CD4-positive, alpha-beta T cell treated with Interleukin-15 for 1 hour (primary cell): Measurements from ENCODE around the gene P2RX4.
"Not testable (repeated sequence)": the region's sequence is repeated elsewhere in the genome, so short reads cannot be mapped to it uniquely, and the experiment has no call there.

Experiments used
- DNase-seq: peaks from one replicate; pipeline ENCODE4 v3.0.0-alpha.2; 2020

The P2RX4 gene

GRCh38 chr12:121245951-121246350 lies 36.0 kb downstream of the P2RX4 start:
- no peak for DNase-seq

- DNase-seq: no peak
Observed at GRCh38 chr12:121246893-121247557, 37.1 kb downstream of the P2RX4 start.

- DNase-seq: peak; percentile 37
Observed at GRCh38 chr12:121248622-121249021, 38.7 kb downstream of the P2RX4 start.

GRCh38 chr12:121250359-121250758 lies 40.4 kb downstream of the P2RX4 start:
- DNase-seq: peak; percentile 7

- no peak for DNase-seq
Observed at GRCh38 chr12:121251838-121252237, 41.9 kb downstream of the P2RX4 start.

GRCh38 chr12:121252712-121253345 lies 42.9 kb downstream of the P2RX4 start:
- no peak for DNase-seq

- DNase-seq: no peak
Observed at GRCh38 chr12:121253638-121254335, 43.9 kb downstream of the P2RX4 start.

- DNase-seq: no peak
Observed at GRCh38 chr12:121255433-121255832, 45.5 kb downstream of the P2RX4 start.

GRCh38 chr12:121257704-121258449 lies 47.9 kb downstream of the P2RX4 start:
- not testable (repeated sequence) for DNase-seq

GRCh38 chr12:121259074-121259473 lies 49.1 kb downstream of the P2RX4 start:
- DNase-seq: peak; percentile 5

- peak; percentile 15 for DNase-seq
Observed at GRCh38 chr12:121260091-121260490, 50.2 kb downstream of the P2RX4 start.

- no peak for DNase-seq
Observed at GRCh38 chr12:121261398-121261797, 51.5 kb downstream of the P2RX4 start.

- DNase-seq: no peak
Observed at GRCh38 chr12:121263206-121263935, 53.4 kb downstream of the P2RX4 start.

- DNase-seq: no peak
Observed at GRCh38 chr12:121264135-121264534, 54.2 kb downstream of the P2RX4 start.

- no peak for DNase-seq
Observed at GRCh38 chr12:121264951-121265515, 55.1 kb downstream of the P2RX4 start.

GRCh38 chr12:121267822-121268221 lies 57.9 kb downstream of the P2RX4 start:
- no peak for DNase-seq

- no peak for DNase-seq
Observed at GRCh38 chr12:121273364-121273896, 63.5 kb downstream of the P2RX4 start.

GRCh38 chr12:121274036-121274763 lies 64.3 kb downstream of the P2RX4 start:
- DNase-seq: no peak

GRCh38 chr12:121277374-121277759 lies 67.4 kb downstream of the P2RX4 start:
- DNase-seq: no peak

GRCh38 chr12:121278169-121279070 lies 68.5 kb downstream of the P2RX4 start:
- DNase-seq: peak; percentile 74
